ENCODE results near the gene TMEM250.
"Not testable (repeated sequence)": the region's sequence is repeated elsewhere in the genome, so short reads cannot be mapped to it uniquely, and the experiment has no call there.

TMEM250 gene

GRCh38 chr9:136104916-136105315 lies 13.8 kb downstream of the TMEM250 start:
- Histone ChIP-seq H3K4me1 (ENCODE audit: control insufficient read depth, insufficient read depth, low read length) (peaks cover 7% of the 10 kb centered on the region), H3K9me3 (ENCODE audit: control insufficient read depth, insufficient read depth, low read length) (no peaks in the 10 kb centered on the region), H3K27me3 (ENCODE audit: control insufficient read depth, insufficient read depth, low read length) (no peaks in the 10 kb centered on the region), H3K9ac (ENCODE audit: low read depth, low read length) (no peak overlapping the region), H3K36me3 (ENCODE audit: control insufficient read depth, insufficient read depth, low read length) (no peaks in the 10 kb centered on the region), H3K4me3 (ENCODE audit: low read depth, low read length) (no peak overlapping the region)

DNA sequence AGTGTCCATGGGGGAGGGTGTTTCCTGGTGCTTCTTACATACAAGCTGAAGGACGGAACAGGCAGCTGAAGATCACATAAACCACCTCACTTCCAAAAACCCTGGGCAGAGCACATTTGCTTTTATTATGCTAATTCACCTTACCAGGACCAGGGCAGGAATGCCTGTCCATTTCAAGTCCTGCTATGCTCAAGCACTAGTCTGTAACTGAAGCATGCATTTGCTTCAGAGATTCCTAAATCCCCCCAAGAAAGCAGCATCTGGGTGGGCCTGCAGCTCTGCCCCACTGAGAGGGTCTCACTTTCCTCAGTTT lies 14.2 kb downstream of the TMEM250 start:
- H3K36me3 ChIP-seq (ENCODE audit: control insufficient read depth, insufficient read depth, low read length) = no peaks in the 10 kb centered on the region
- peaks cover 7% of the 10 kb centered on the region for H3K4me1 ChIP-seq (ENCODE audit: control insufficient read depth, insufficient read depth, low read length)
- peak overlapping the region; percentile 24 for H3K9ac ChIP-seq (ENCODE audit: low read depth, low read length)
- H3K27me3 ChIP-seq (ENCODE audit: control insufficient read depth, insufficient read depth, low read length) = no peaks in the 10 kb centered on the region
- no peaks in the 10 kb centered on the region for H3K9me3 ChIP-seq (ENCODE audit: control insufficient read depth, insufficient read depth, low read length)
- no peak overlapping the region for H3K4me3 ChIP-seq (ENCODE audit: low read depth, low read length)

GRCh38 chr9:136103651-136104487 lies 14.8 kb downstream of the TMEM250 start:
- no peaks in the 10 kb centered on the region for H3K36me3 ChIP-seq (ENCODE audit: control insufficient read depth, insufficient read depth, low read length)
- H3K27me3 ChIP-seq (ENCODE audit: control insufficient read depth, insufficient read depth, low read length) = no peaks in the 10 kb centered on the region
- no peak overlapping the region for H3K9ac ChIP-seq (ENCODE audit: low read depth, low read length)
- peaks cover 7% of the 10 kb centered on the region for H3K4me1 ChIP-seq (ENCODE audit: control insufficient read depth, insufficient read depth, low read length)
- no peak overlapping the region for H3K4me3 ChIP-seq (ENCODE audit: low read depth, low read length)
- H3K9me3 ChIP-seq (ENCODE audit: control insufficient read depth, insufficient read depth, low read length) = no peaks in the 10 kb centered on the region

DNA sequence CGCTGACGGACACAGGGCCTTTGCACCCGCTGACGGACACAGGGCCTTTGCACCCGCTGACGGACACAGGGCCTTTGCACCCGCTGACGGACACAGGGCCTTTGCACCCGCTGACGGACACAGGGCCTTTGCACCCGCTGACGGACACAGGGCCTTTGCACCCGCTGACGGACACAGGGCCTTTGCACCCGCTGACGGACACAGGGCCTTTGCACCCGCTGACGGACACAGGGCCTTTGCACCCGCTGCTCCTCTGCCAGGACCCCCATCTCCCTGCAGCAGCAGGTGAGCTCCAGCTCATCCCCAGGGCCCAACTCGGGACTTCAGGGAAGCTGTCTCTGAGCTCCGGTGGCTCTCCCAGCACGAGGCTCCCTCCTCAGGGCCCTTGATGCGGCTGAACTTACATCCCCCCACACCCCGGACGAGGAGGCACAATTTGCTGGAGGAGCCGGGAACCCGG lies 17.0 kb downstream of the TMEM250 start:
- not testable (repeated sequence) for H3K27me3 ChIP-seq (ENCODE audit: control insufficient read depth, insufficient read depth, low read length); H3K4me1 ChIP-seq (ENCODE audit: control insufficient read depth, insufficient read depth, low read length); H3K4me3 ChIP-seq (ENCODE audit: low read depth, low read length); H3K9me3 ChIP-seq (ENCODE audit: control insufficient read depth, insufficient read depth, low read length); H3K9ac ChIP-seq (ENCODE audit: low read depth, low read length); H3K36me3 ChIP-seq (ENCODE audit: control insufficient read depth, insufficient read depth, low read length)

- Histone ChIP-seq H3K4me3 (ENCODE audit: low read depth, low read length) (no peak overlapping the region), H3K4me1 (ENCODE audit: control insufficient read depth, insufficient read depth, low read length) (peaks cover 6% of the 10 kb centered on the region), H3K9me3 (ENCODE audit: control insufficient read depth, insufficient read depth, low read length) (no peaks in the 10 kb centered on the region), H3K9ac (ENCODE audit: low read depth, low read length) (peak overlapping the region; percentile 47), H3K36me3 (ENCODE audit: control insufficient read depth, insufficient read depth, low read length) (no peaks in the 10 kb centered on the region), H3K27me3 (ENCODE audit: control insufficient read depth, insufficient read depth, low read length) (peaks cover 8% of the 10 kb centered on the region)
Observed at GRCh38 chr9:136100700-136101614, 17.7 kb downstream of the TMEM250 start.

DNA sequence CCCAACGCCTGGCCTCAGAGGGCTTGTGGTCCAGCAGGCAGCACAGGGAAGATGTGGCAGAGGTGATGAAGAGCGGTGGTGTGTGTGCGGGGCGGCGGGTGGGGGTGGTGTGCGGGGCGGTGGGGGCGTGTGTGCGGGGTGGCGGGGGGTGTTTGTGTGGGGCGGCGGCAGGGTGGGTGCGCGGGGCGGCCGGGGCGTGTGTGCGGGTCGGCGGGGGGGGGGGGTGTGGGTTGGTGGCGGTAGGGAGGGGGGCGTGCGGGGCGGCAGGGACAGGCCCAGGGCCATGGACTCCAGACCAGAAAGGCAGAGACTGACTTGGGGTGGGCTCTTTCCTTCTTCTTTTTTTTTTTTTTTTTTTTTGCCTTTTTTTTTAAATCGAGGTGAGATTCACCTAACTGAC lies 19.1 kb downstream of the TMEM250 start:
- H3K9ac ChIP-seq (ENCODE audit: low read depth, low read length) = no peak overlapping the region
- no peaks in the 10 kb centered on the region for H3K9me3 ChIP-seq (ENCODE audit: control insufficient read depth, insufficient read depth, low read length)
- peaks cover 10% of the 10 kb centered on the region for H3K27me3 ChIP-seq (ENCODE audit: control insufficient read depth, insufficient read depth, low read length)
- no peak overlapping the region for H3K4me3 ChIP-seq (ENCODE audit: low read depth, low read length)
- H3K4me1 ChIP-seq (ENCODE audit: control insufficient read depth, insufficient read depth, low read length) = peaks cover 6% of the 10 kb centered on the region
- no peaks in the 10 kb centered on the region for H3K36me3 ChIP-seq (ENCODE audit: control insufficient read depth, insufficient read depth, low read length)

- H3K9me3 ChIP-seq (ENCODE audit: control insufficient read depth, insufficient read depth, low read length) = no peaks in the 10 kb centered on the region
- H3K27me3 ChIP-seq (ENCODE audit: control insufficient read depth, insufficient read depth, low read length) = peaks cover 13% of the 10 kb centered on the region
- H3K9ac ChIP-seq (ENCODE audit: low read depth, low read length) = no peak overlapping the region
- peaks cover 6% of the 10 kb centered on the region for H3K4me1 ChIP-seq (ENCODE audit: control insufficient read depth, insufficient read depth, low read length)
- H3K36me3 ChIP-seq (ENCODE audit: control insufficient read depth, insufficient read depth, low read length) = no peaks in the 10 kb centered on the region
- H3K4me3 ChIP-seq (ENCODE audit: low read depth, low read length) = no peak overlapping the region
Observed at GRCh38 chr9:136098844-136099243, 19.8 kb downstream of the TMEM250 start.

GRCh38 chr9:136098210-136098609 lies 20.5 kb downstream of the TMEM250 start:
- peaks cover 15% of the 10 kb centered on the region for H3K27me3 ChIP-seq (ENCODE audit: control insufficient read depth, insufficient read depth, low read length)
- no peak overlapping the region for H3K9ac ChIP-seq (ENCODE audit: low read depth, low read length)
- H3K4me1 ChIP-seq (ENCODE audit: control insufficient read depth, insufficient read depth, low read length) = peaks cover 6% of the 10 kb centered on the region
- H3K9me3 ChIP-seq (ENCODE audit: control insufficient read depth, insufficient read depth, low read length) = no peaks in the 10 kb centered on the region
- H3K4me3 ChIP-seq (ENCODE audit: low read depth, low read length) = no peak overlapping the region
- no peaks in the 10 kb centered on the region for H3K36me3 ChIP-seq (ENCODE audit: control insufficient read depth, insufficient read depth, low read length)

GRCh38 chr9:136096505-136097001 lies 22.1 kb downstream of the TMEM250 start:
- H3K9ac ChIP-seq (ENCODE audit: low read depth, low read length) = no peak overlapping the region
- H3K36me3 ChIP-seq (ENCODE audit: control insufficient read depth, insufficient read depth, low read length) = no peaks in the 10 kb centered on the region
- H3K9me3 ChIP-seq (ENCODE audit: control insufficient read depth, insufficient read depth, low read length) = no peaks in the 10 kb centered on the region
- H3K4me3 ChIP-seq (ENCODE audit: low read depth, low read length) = no peak overlapping the region
- H3K4me1 ChIP-seq (ENCODE audit: control insufficient read depth, insufficient read depth, low read length) = peaks cover 6% of the 10 kb centered on the region
- peaks cover 18% of the 10 kb centered on the region for H3K27me3 ChIP-seq (ENCODE audit: control insufficient read depth, insufficient read depth, low read length)

DNA sequence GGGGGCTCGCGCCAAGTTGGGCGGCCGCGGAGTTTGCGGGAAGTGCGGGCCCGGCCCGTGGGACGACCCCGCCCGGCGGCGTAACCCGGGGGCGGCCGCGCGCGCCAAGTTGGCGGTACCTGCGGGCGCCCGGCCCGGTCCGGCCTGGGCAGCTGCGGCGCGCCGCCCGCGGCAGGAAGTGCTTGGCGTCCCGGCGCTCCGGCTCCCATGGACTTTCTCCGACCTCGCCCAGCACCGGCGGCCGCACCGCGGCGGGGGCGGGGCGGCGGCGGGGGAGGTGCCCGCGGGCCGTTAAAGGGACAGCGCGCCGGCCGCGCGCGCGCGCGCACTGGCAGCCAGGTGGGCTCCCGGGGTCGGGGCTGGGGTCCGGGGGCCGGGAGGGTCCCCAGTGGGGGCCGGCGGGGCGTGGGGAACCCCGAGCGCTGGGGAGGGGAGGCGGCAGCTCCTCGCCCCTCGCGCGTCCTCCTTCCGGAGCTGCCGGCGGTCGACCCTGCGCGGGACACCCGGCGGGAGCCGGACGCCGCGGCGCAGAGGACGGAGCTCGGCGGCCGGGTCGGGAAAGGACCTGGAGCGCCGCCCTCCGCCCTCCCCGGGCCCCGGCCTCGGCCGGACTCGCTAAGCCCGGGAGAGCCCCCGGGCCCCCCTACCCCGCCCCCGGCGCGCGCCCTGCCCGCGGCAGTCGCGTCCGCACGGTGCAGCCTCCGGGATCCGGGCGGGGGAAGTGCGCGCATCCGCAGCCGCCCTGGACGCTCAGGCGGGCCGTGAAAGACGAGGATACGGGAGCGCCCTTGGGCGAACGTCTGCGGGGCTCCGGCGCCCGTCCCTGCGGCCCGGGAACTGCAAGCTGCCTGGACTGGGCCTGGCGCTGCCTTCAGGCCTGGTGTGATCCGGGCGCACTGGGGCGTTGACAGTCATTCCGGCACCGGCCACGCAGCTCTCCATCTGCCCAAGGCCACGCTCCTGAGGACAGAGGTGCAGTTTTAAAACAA lies 23.3 kb downstream of the TMEM250 start, which contains the start of gene NACC2:
TSS of gene NACC2 (minus strand) at position 220 of the 989 bp plus-strand sequence. CDS start 44,768 bp downstream, outside the sequence.
- Histone ChIP-seq H3K4me1 (ENCODE audit: control insufficient read depth, insufficient read depth, low read length) (no peaks in the 10 kb centered on the region), H3K36me3 (ENCODE audit: control insufficient read depth, insufficient read depth, low read length) (no peaks in the 10 kb centered on the region), H3K27me3 (ENCODE audit: control insufficient read depth, insufficient read depth, low read length) (peaks cover 18% of the 10 kb centered on the region), H3K4me3 (ENCODE audit: low read depth, low read length) (peak within 1 kb of the TSS; percentile 46), H3K9me3 (ENCODE audit: control insufficient read depth, insufficient read depth, low read length) (no peaks in the 10 kb centered on the region), H3K9ac (ENCODE audit: low read depth, low read length) (peak within 1 kb of the TSS; percentile 60)

Data from iPS-15b (cell line).